GM23248 (cell line): Measurements from ENCODE around the gene NR2C1. TPM values are rescaled to one million over a fixed set of nuclear protein-coding genes. Genes with fewer than 3 reads are reported as not detected.

Experiments
- DNase-seq: peaks from one replicate; pipeline ENCODE4 v3.0.0-alpha.2; 2015
- H2AFZ ChIP-seq: fragments of 200-600 bp; sonication (generic); 2 replicates; pipeline ENCODE4 v1.6.1; 2016; ENCODE audit warnings: antibody characterized with exemption
- H3F3A ChIP-seq: fragments of 200-600 bp; sonication (generic); 2 replicates; pipeline ENCODE4 v1.6.1; 2016; ENCODE audit warnings: mild to moderate bottlenecking, antibody characterized with exemption, mixed run types; ENCODE audit not compliant: insufficient read depth
- H3K27ac ChIP-seq: fragments of 200-600 bp; sonication (generic); 2 replicates; pipeline ENCODE4 v1.5.1; 2016; ENCODE audit warnings: mild to moderate bottlenecking
- H3K27me3 ChIP-seq: fragments of 200-600 bp; sonication (generic); replicated peaks from 2 replicates; pipeline ENCODE4 v1.6.1; 2016; ENCODE audit warnings: mild to moderate bottlenecking; ENCODE audit not compliant: insufficient read depth
- H3K36me3 ChIP-seq: fragments of 200-600 bp; sonication (generic); 2 replicates; pipeline ENCODE4 v1.6.1; 2016; ENCODE audit warnings: low read depth, mild to moderate bottlenecking
- H3K4me1 ChIP-seq: fragments of 200-600 bp; sonication (generic); 2 replicates; pipeline ENCODE4 v1.6.1; 2016; ENCODE audit warnings: mild to moderate bottlenecking; ENCODE audit not compliant: insufficient read depth
- H3K4me2 ChIP-seq: fragments of 200-600 bp; sonication (generic); one replicate; pipeline ENCODE4 v1.6.1; 2016; ENCODE audit warnings: mild to moderate bottlenecking; ENCODE audit not compliant: unreplicated experiment
- H3K4me3 ChIP-seq: fragments of 200-600 bp; sonication (generic); 2 replicates; pipeline ENCODE4 v1.5.1; 2016; ENCODE audit warnings: mild to moderate bottlenecking
- H3K79me2 ChIP-seq: fragments of 200-600 bp; sonication (generic); 2 replicates; pipeline ENCODE4 v1.6.1; 2016; ENCODE audit warnings: mild to moderate bottlenecking; ENCODE audit not compliant: insufficient read depth
- H3K9ac ChIP-seq: fragments of 200-600 bp; sonication (generic); 2 replicates; pipeline ENCODE4 v1.6.1; 2016; ENCODE audit warnings: mild to moderate bottlenecking
- H3K9me2 ChIP-seq: fragments of 200-600 bp; sonication (generic); 2 replicates; pipeline ENCODE4 v1.6.1; 2016; ENCODE audit warnings: mixed run types, mild to moderate bottlenecking, moderate library complexity; ENCODE audit not compliant: insufficient read depth
- H3K9me3 ChIP-seq: fragments of 200-600 bp; sonication (generic); one replicate; pipeline ENCODE4 v1.6.1; 2017; ENCODE audit warnings: low read depth
- H4K20me1 ChIP-seq: fragments of 200-600 bp; sonication (generic); 2 replicates; pipeline ENCODE4 v1.6.0; 2016; ENCODE audit not compliant: insufficient read depth
- EZH2 ChIP-seq: fragments of 200-600 bp; sonication (generic); IDR thresholded peaks from 2 replicates; pipeline ENCODE4 v1.6.1; 2018; ENCODE audit warnings: antibody characterized with exemption, mild to moderate bottlenecking; ENCODE audit not compliant: insufficient read depth, poor library complexity, severe bottlenecking
- EZH2phosphoT487 ChIP-seq: fragments of 200-600 bp; sonication (generic); IDR thresholded peaks from 2 replicates; pipeline ENCODE4 v1.6.1; 2018; ENCODE audit warnings: antibody characterized with exemption, moderate library complexity, mild to moderate bottlenecking, low read depth; ENCODE audit not compliant: insufficient read depth
- WGBS, 2 experiments: methylation state at CpG; one replicate each; pipeline ENCODE4 v1.1.6; 2015 to 2017; ENCODE audit warnings: low lambda C conversion rate in 2 of 2, low coverage in 1 of 2; ENCODE audit errors: missing lambda C conversion rate in 2 of 2; 5-methylcytosine and 5-hydroxymethylcytosine counted together
- in situ Hi-C: fragments of 300-500 bp; cut with MboI; formaldehyde crosslinking; loops from 2 replicates; pipeline ENCODE4 v1.15.0; 2020
- polyA plus RNA-seq: library from polyadenylated mRNA; unstranded; fragments of >200 nt; fragmentation: Nextera tagmentation; extraction: Ambion mirVana; gene quantifications from 2 replicates; pipeline ENCODE4 v1.2.1, GENCODE V29; 2016
- total RNA-seq: library from RNA; depleted of rRNA; stranded (reverse); fragments of >200 nt; shearing (Covaris generic); gene quantifications from 2 replicates; pipeline ENCODE4 v1.2.3, GENCODE V29; 2014

NR2C1 gene
- total and polyA plus RNA-seq, 2 experiments from 2014 or later, result 28.0 to 32.9 TPM

GRCh38 chr12:95055057-95055456, 18.4 kb downstream of the NR2C1 start:
- Histone ChIP-seq H3K9me2 (no peaks in the 10 kb centered on the region), H3K79me2 (no peaks in the 10 kb centered on the region), H3K4me2 (no peak overlapping the region), H3K27me3 (no peaks in the 10 kb centered on the region), H3K4me3 (no peak overlapping the region), H3K27ac (no peak overlapping the region), H2AFZ (no peak overlapping the region), H4K20me1 (no peaks in the 10 kb centered on the region), H3K9ac (no peak overlapping the region), H3K36me3 (peaks cover 20% of the 10 kb centered on the region), H3F3A (no peaks in the 10 kb centered on the region), H3K4me1 (no peaks in the 10 kb centered on the region), H3K9me3 (no peaks in the 10 kb centered on the region)
- no peak for DNase-seq
- WGBS, 2 experiments, result 97 to 98% methylated on average over 2 of the region's 2 CpGs
- in situ Hi-C loops, result no loop called here
- TF ChIP-seq EZH2, result no peak
- TF ChIP-seq EZH2phosphoT487, result no peak

GRCh38 chr12:95054206-95054605, 19.2 kb downstream of the NR2C1 start:
- Histone ChIP-seq H3K4me1 (no peaks in the 10 kb centered on the region), H3K4me2 (no peak overlapping the region), H3K4me3 (no peak overlapping the region), H4K20me1 (no peaks in the 10 kb centered on the region), H3K36me3 (peaks cover 20% of the 10 kb centered on the region), H3K79me2 (no peaks in the 10 kb centered on the region), H3K27ac (no peak overlapping the region), H3K9ac (no peak overlapping the region), H3F3A (no peaks in the 10 kb centered on the region), H3K27me3 (no peaks in the 10 kb centered on the region), H2AFZ (no peak overlapping the region), H3K9me3 (no peaks in the 10 kb centered on the region), H3K9me2 (no peaks in the 10 kb centered on the region)
- DNase-seq, result no peak
- TF ChIP-seq EZH2phosphoT487 (no peak), EZH2 (no peak)
- in situ Hi-C loops, result no loop called here
- WGBS, 2 experiments, result 94 to 97% methylated on average over 2 of the region's 2 CpGs

- no peaks in the 10 kb centered on the region for H3K4me1 ChIP-seq
- no peak overlapping the region for H3K4me3 ChIP-seq
- 77 to 88% methylated on average over 4 of the region's 4 CpGs for WGBS, 2 experiments
- H3K9me3 ChIP-seq, result no peaks in the 10 kb centered on the region
- no peak overlapping the region for H3K9ac ChIP-seq
- peak; percentile 2 for DNase-seq
- no peaks in the 10 kb centered on the region for H3K79me2 ChIP-seq
- no peak overlapping the region for H2AFZ ChIP-seq
- H3K27ac ChIP-seq, result no peak overlapping the region
- no peaks in the 10 kb centered on the region for H3K9me2 ChIP-seq
- no peak for TF ChIP-seq EZH2phosphoT487
- no peak for TF ChIP-seq EZH2
- no peaks in the 10 kb centered on the region for H3K27me3 ChIP-seq
- peaks cover 5% of the 10 kb centered on the region for H3K36me3 ChIP-seq
- H3K4me2 ChIP-seq, result no peak overlapping the region
- no peaks in the 10 kb centered on the region for H4K20me1 ChIP-seq
- in situ Hi-C loops, result no loop called here
- H3F3A ChIP-seq, result no peaks in the 10 kb centered on the region
Measured at GRCh38 chr12:95051241-95051640, 22.2 kb downstream of the NR2C1 start.

GRCh38 chr12:95037906-95038305, 35.5 kb downstream of the NR2C1 start:
- peaks cover 21% of the 10 kb centered on the region; the same call in 1 of the 2 replicates for H3K36me3 ChIP-seq
- no peaks in the 10 kb centered on the region for H3K4me1 ChIP-seq
- no peaks in the 10 kb centered on the region for H3K79me2 ChIP-seq
- H2AFZ ChIP-seq, result no peak overlapping the region
- H3K4me2 ChIP-seq, result no peak overlapping the region
- H3K4me3 ChIP-seq, result no peak overlapping the region
- WGBS, 2 experiments, result 90 to 95% methylated on average over 2 of the region's 2 CpGs
- H3K9me3 ChIP-seq, result no peaks in the 10 kb centered on the region
- H3F3A ChIP-seq, result no peaks in the 10 kb centered on the region
- in situ Hi-C loops, result no loop called here
- TF ChIP-seq EZH2 (no peak), EZH2phosphoT487 (no peak)
- DNase-seq, result no peak
- H3K9me2 ChIP-seq, result no peaks in the 10 kb centered on the region
- no peak overlapping the region for H3K27ac ChIP-seq
- H3K27me3 ChIP-seq, result no peaks in the 10 kb centered on the region
- no peaks in the 10 kb centered on the region for H4K20me1 ChIP-seq
- H3K9ac ChIP-seq, result no peak overlapping the region

GRCh38 chr12:95034750-95035149, 38.7 kb downstream of the NR2C1 start:
- H3K4me1 ChIP-seq, result no peaks in the 10 kb centered on the region
- H3F3A ChIP-seq, result no peaks in the 10 kb centered on the region
- no peaks in the 10 kb centered on the region for H3K79me2 ChIP-seq
- in situ Hi-C loops, result no loop called here
- no peaks in the 10 kb centered on the region for H3K9me2 ChIP-seq
- no peak overlapping the region for H3K4me2 ChIP-seq
- no peak for TF ChIP-seq EZH2phosphoT487
- H2AFZ ChIP-seq, result no peak overlapping the region
- no peak overlapping the region for H3K9ac ChIP-seq
- 96 to 97% methylated on average over 1 of the region's 1 CpG for WGBS, 2 experiments
- DNase-seq, result peak; percentile 4
- H3K36me3 ChIP-seq, result peaks cover 29% of the 10 kb centered on the region; the same call in 1 of the 2 replicates
- H4K20me1 ChIP-seq, result no peaks in the 10 kb centered on the region
- H3K27ac ChIP-seq, result no peak overlapping the region
- no peak overlapping the region for H3K4me3 ChIP-seq
- H3K27me3 ChIP-seq, result no peaks in the 10 kb centered on the region
- H3K9me3 ChIP-seq, result no peaks in the 10 kb centered on the region
